PFSK-1 (cell line): ENCODE data around the gene TCAP.
A peak's percentile ranks its signal among the peaks of the same experiment; 100 is the strongest.

ENCODE experiments used
- FOXP2 ChIP-seq: optimal IDR thresholded peaks from 2 replicates; pipeline ENCODE3; 2011; ENCODE audit warnings: borderline replicate concordance, control low read depth, inconsistent platforms; ENCODE audit not compliant: insufficient read depth; ENCODE audit errors: extremely low read length, extremely low read depth
- POLR2AphosphoS5 ChIP-seq: IDR thresholded peaks from 2 replicates; pipeline ENCODE4 v1.6.1; 2012; ENCODE audit warnings: low read depth, mild to moderate bottlenecking, control low read depth, low read length, moderate library complexity
- REST ChIP-seq, 2 experiments: IDR thresholded peaks; 2 replicates each; pipeline versions ENCODE4 v1.6.1 to v1.8.0; 2011 to 2012; ENCODE audit warnings: low read depth in 2 of 2, low read length in 2 of 2, control low read depth in 1 of 2, inconsistent platforms in 1 of 2, mild to moderate bottlenecking in 1 of 2, moderate library complexity in 1 of 2; ENCODE audit not compliant: insufficient read depth in 1 of 2
- SIN3A ChIP-seq: IDR thresholded peaks from 2 replicates; pipeline ENCODE4 v1.6.1; 2012; ENCODE audit warnings: mild to moderate bottlenecking, low read length, moderate library complexity, borderline replicate concordance; ENCODE audit not compliant: insufficient read depth
- TAF1 ChIP-seq: IDR thresholded peaks from 2 replicates; pipeline ENCODE4 v1.6.1; 2012; ENCODE audit warnings: low read length, control low read depth, borderline replicate concordance; ENCODE audit not compliant: insufficient read depth

TCAP gene

GRCh38 chr17:39684369-39685192, 19.4 kb downstream of the TCAP start:
- TF ChIP-seq TAF1 (no peak), SIN3A (no peak), REST (IDR thresholded peaks at IDR 0.05; ENCODE audit: insufficient read depth in 1 of 2, low read depth in 2 of 2, low read length in 2 of 2) (no peak), POLR2AphosphoS5 (no peak), FOXP2 (no peak)

- TF ChIP-seq SIN3A = no peak
- TF ChIP-seq FOXP2 = no peak
- no peak for TF ChIP-seq POLR2AphosphoS5
- TF ChIP-seq REST (IDR thresholded peaks at IDR 0.05; ENCODE audit: insufficient read depth in 1 of 2, low read depth in 2 of 2, low read length in 2 of 2) = no peak
- no peak for TF ChIP-seq TAF1
Observed at GRCh38 chr17:39687101-39687545, 22.0 kb downstream of the TCAP start.

GRCh38 chr17:39687546-39688474, 22.7 kb downstream of the TCAP start, which contains the start of gene PGAP3:
Gene PGAP3 (minus strand): TSS chr17:39688057. CDS start chr17:39688014, 43 bp downstream.
- TF ChIP-seq FOXP2 (peak; percentile 53), REST (IDR thresholded peaks at IDR 0.05; ENCODE audit: insufficient read depth in 1 of 2, low read depth in 2 of 2, low read length in 2 of 2) (0 out of 4 replicates have a peak, but pooled peaks of 1 of the 2 experiments have one; percentile 31), TAF1 (peak; percentile 67; the same call in 1 of the 2 replicates), POLR2AphosphoS5 (peak; percentile 83), SIN3A (no peak)

- TF ChIP-seq TAF1 (no peak), SIN3A (no peak), POLR2AphosphoS5 (no peak), REST (IDR thresholded peaks at IDR 0.05; ENCODE audit: insufficient read depth in 1 of 2, low read depth in 2 of 2, low read length in 2 of 2) (no peak), FOXP2 (no peak)
Observed at GRCh38 chr17:39688475-39688835, 23.3 kb downstream of the TCAP start.
